Measurements from ENCODE around the gene SLC25A18.

GRCh38 chr22:17575681-17576080 is 12.4 kb downstream of the SLC25A18 start:
- TF ChIP-seq CTCF (IDR thresholded peaks at IDR 0.05) (no peak), POLR2A (IDR thresholded peaks at IDR 0.05) (no peak), POLR2AphosphoS5 (IDR thresholded peaks at IDR 0.05) (no peak)
